Tibial nerve (tissue), 4 donors: Measurements from ENCODE around the gene GDF9. TPM values are rescaled to one million over a fixed set of nuclear protein-coding genes. Genes with fewer than 3 reads are reported as not detected.

Experiments
- DNase-seq, 2 donors: peaks; one replicate each; pipeline ENCODE4 v3.0.0-alpha.2; 2019; ENCODE audit warnings: low spot score in 2 of 2
- H3K27ac ChIP-seq, 4 donors: fragments of 200-600 bp; sonication (generic) in 3 of 4; one replicate each; pipeline ENCODE4 v1.5.1; 2017 to 2019; ENCODE audit warnings: mild to moderate bottlenecking in 1 of 4
- H3K27me3 ChIP-seq, 2 donors: fragments of 200-600 bp; sonication (generic) in 1 of 2; one replicate each; pipeline versions ENCODE4 v1.5.1 to v1.6.0; 2017 to 2019
- H3K36me3 ChIP-seq, 3 donors: fragments of 200-600 bp; sonication (generic); one replicate each; pipeline ENCODE4 v1.5.1; 2018 to 2019
- H3K4me1 ChIP-seq, 4 donors: fragments of 200-600 bp; sonication (generic) in 3 of 4; one replicate each; pipeline ENCODE4 v1.5.1; 2017 to 2019
- H3K4me3 ChIP-seq, 4 donors: fragments of 200-600 bp; sonication (generic) in 3 of 4; one replicate each; pipeline ENCODE4 v1.5.1; 2017 to 2019; ENCODE audit warnings: mild to moderate bottlenecking in 1 of 4, moderate library complexity in 1 of 4
- H3K9me3 ChIP-seq, 4 donors: fragments of 200-600 bp; sonication (generic) in 3 of 4; one replicate each; pipeline ENCODE4 v1.5.1; 2017 to 2019
- EP300 ChIP-seq, 2 donors: sonication (generic); formaldehyde crosslinking; IDR thresholded peaks; one replicate each; pipeline ENCODE4 v1.6.1; 2017; ENCODE audit warnings: antibody characterized with exemption in 2 of 2, mild to moderate bottlenecking in 1 of 2
- POLR2A ChIP-seq, 2 donors: fragments of 450-650 bp; IDR thresholded peaks; one replicate each; pipeline ENCODE4 v1.6.1; 2017; ENCODE audit warnings: antibody characterized with exemption in 2 of 2, mild to moderate bottlenecking in 2 of 2, moderate library complexity in 2 of 2
- WGBS, 2 donors: methylation state at CpG; one replicate each; pipeline ENCODE4 v1.1.5; 2018; 5-methylcytosine and 5-hydroxymethylcytosine counted together
- total RNA-seq, 4 donors: library from RNA; depleted of rRNA; stranded (reverse); fragments of >200 nt; gene quantifications; one replicate each; pipeline ENCODE4 v1.1.0, GENCODE V29; 2016
- TF ChIP-seq, protein P1 (sequence below), 5 experiments: fragments of 200-600 bp in 3 of 5; fragments of 450-650 bp in 2 of 5; sonication (generic) in 3 of 5; IDR thresholded peaks; one replicate each; pipeline ENCODE4 v1.5.1; 2016 to 2019; ENCODE audit warnings: antibody characterized with exemption in 5 of 5, mild to moderate bottlenecking in 3 of 5, moderate library complexity in 2 of 5

GDF9 gene
- total RNA-seq, 4 donors from 2014 or later: 0.44 to 0.60 TPM; not detected in 2

DNA sequence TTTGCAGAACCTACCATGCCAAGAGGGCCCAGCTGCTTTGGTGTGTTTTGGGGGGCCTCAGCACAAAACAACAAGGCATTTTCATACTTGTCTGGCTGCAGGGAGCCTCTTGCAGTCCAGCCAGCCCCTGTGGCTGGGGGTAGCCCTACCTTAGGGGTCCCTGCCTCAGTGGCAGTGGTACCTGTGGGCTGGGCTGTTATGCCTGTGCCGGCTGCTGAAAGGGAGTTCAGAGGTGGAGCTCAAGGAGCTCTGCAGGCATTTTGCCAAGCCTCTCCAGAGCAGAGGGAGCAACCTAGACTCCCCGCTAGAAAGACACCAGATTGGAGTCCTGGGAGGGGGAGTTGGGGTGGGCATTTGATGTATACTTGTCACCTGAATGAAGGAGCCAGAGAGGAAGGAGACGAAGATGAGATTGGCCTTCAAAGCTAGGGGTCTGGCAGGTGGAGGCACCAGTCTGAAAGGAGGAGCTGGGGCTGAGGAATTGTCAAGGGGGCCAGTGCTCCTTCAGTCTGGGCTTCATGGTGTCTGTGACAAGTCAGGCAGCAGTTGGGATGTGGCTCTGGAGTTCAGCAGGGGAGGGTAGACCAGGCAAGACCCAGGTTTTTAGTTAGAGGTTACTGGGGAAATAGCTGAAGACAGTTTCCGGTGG lies 37.3 kb downstream of the GDF9 start:
- WGBS, 2 donors: 77 to 79% methylated on average over 4 of the region's 4 CpGs
- Histone ChIP-seq H3K4me1 (peaks cover 0 to 42% (median 15%) of the 10 kb centered on the region in 4 donors), H3K27me3 (peaks cover 0 to 63% of the 10 kb centered on the region in 2 donors), H3K36me3 (peaks cover 0 to 14% (median 0%) of the 10 kb centered on the region in 3 donors), H3K27ac (peak overlapping the region in 1 of 4 donors; percentile 90), H3K9me3 (no peaks in the 10 kb centered on the region), H3K4me3 (peak overlapping the region in 2 of 4 donors; percentile 68 to 80)
- TF ChIP-seq EP300 (IDR thresholded peaks at IDR 0.05): no peak
- no peak for TF ChIP-seq POLR2A (IDR thresholded peaks at IDR 0.05)
- TF ChIP-seq, protein P1, sequence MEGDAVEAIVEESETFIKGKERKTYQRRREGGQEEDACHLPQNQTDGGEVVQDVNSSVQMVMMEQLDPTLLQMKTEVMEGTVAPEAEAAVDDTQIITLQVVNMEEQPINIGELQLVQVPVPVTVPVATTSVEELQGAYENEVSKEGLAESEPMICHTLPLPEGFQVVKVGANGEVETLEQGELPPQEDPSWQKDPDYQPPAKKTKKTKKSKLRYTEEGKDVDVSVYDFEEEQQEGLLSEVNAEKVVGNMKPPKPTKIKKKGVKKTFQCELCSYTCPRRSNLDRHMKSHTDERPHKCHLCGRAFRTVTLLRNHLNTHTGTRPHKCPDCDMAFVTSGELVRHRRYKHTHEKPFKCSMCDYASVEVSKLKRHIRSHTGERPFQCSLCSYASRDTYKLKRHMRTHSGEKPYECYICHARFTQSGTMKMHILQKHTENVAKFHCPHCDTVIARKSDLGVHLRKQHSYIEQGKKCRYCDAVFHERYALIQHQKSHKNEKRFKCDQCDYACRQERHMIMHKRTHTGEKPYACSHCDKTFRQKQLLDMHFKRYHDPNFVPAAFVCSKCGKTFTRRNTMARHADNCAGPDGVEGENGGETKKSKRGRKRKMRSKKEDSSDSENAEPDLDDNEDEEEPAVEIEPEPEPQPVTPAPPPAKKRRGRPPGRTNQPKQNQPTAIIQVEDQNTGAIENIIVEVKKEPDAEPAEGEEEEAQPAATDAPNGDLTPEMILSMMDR (IDR thresholded peaks at IDR 0.05): no peak
- DNase-seq: no peak

DNA sequence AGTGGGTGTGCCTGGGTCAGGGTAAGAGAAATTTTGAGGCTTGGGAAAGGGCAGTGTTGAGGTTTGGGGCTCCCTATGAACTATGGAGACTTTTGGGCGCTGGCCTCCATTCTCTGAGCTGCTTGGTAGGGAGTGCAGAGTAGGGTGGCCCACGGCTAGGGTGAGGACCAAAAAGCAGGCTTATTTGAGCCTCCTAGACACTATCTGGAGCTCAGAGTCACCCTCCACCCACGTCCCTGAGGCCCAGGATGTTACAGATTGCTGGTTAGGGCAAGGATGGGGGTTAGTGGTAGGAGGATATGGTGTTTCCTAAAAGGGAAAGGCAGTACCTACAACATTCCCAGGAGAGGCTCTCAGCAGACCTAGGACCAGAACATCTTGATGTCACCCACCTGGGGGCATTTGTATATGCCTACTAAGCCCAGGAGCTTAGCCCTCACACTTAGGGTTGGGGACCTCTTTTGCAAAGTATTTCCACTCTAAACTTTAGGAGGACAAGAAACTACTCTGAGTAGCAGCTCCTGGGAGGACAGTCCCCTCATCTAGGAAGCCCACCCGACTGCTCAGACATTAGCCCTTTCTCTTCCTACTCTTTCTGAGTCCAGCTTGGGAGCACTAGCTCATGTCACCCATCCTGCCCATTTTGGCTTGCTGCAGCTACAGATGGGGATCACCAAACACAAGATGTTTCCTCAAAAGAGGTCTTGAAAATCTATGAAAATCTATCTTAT lies 38.2 kb downstream of the GDF9 start:
- no peak for DNase-seq
- no peak overlapping the region for H3K4me3 ChIP-seq
- no peaks in the 10 kb centered on the region for H3K9me3 ChIP-seq
- peak overlapping the region in 1 of 4 donors; percentile 90 for H3K27ac ChIP-seq
- H3K27me3 ChIP-seq: peaks cover 0 to 71% of the 10 kb centered on the region in 2 donors
- H3K4me1 ChIP-seq: peaks cover 0 to 50% (median 19%) of the 10 kb centered on the region in 4 donors
- H3K36me3 ChIP-seq: peaks cover 0 to 14% (median 0%) of the 10 kb centered on the region in 3 donors
- WGBS, 2 donors: 85 to 99% methylated on average over 4 of the region's 4 CpGs
- no peak for TF ChIP-seq EP300 (IDR thresholded peaks at IDR 0.05)
- TF ChIP-seq, protein P1 (IDR thresholded peaks at IDR 0.05): no peak
- no peak for TF ChIP-seq POLR2A (IDR thresholded peaks at IDR 0.05)

DNA sequence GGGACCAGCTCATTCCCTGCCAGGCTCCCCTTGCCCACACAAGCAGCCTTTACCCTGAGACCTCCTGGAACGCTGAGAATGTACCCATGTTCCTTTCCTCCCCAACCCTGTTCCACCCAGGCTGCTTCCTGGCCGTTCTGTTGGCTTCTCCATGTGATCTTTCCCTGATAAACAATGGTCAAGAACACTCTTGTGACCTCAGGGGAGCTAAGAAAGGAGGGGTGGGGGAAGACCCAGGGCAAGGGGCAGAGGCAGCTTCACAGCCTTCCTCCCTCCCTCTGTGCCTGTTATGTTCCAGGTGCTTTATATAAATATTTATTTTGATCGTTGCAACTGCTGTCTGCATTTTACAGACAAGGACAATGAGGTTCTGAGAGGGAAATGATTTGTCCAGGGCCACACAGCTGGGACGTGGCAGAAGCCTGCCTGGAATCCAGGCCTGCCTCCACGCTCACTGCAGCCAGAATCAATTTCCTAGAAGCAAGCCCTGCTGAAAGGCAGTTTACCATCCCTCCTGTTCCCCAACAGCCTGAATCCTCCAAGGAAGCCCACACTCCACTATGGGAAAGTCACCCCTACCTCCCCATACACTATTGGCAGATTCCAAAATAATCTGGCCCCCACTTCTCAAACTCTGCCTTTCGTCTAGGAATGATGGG lies 39.7 kb downstream of the GDF9 start:
- H3K27ac ChIP-seq: peak overlapping the region in 3 of 4 donors; percentile 12 to 90 (median 56)
- H3K4me1 ChIP-seq: peaks cover 0 to 63% (median 25%) of the 10 kb centered on the region in 4 donors
- no peaks in the 10 kb centered on the region for H3K9me3 ChIP-seq
- H3K4me3 ChIP-seq: peak overlapping the region in 2 of 4 donors; percentile 27 to 41
- TF ChIP-seq EP300 (IDR thresholded peaks at IDR 0.05): no peak
- WGBS, 2 donors: 62 to 63% methylated on average over 6 of the region's 6 CpGs
- H3K36me3 ChIP-seq: peaks cover 0 to 14% (median 0%) of the 10 kb centered on the region in 3 donors
- no peak for DNase-seq
- peaks cover 0 to 75% of the 10 kb centered on the region in 2 donors for H3K27me3 ChIP-seq

DNA sequence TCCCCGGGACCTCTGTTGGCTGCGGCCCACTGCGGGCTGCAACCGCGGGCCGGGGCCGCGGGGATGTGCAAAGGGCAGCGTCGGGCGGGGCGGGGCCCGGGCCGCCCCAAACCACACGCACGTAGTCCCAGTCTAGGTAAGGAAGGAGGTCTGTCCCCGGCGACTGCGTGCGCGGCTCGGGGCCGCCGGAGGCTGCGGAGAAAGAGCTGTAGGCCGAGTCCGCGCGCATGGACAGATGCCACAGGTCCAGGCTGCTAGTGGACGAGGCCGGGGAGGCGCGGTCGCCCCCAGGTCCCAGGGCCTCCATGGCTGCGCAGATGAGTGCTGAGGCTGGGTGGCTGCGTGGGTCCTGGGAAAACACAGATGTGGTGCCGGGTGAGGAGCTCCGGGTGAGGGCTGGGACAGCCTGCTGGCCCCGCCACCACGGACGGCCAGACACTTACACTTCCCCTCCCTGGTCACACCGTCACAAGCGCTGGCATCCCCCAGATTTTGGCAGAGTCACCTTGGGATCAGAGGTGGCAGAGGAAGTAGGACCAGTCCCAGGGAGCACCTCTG lies 40.4 kb downstream of the GDF9 start:
- 37 to 53% methylated on average over 23 to 30 of the region's 43 CpGs for WGBS, 2 donors
- Histone ChIP-seq H3K27ac (peak overlapping the region in 3 of 4 donors; percentile 46 to 90 (median 56)), H3K4me3 (peak overlapping the region in 3 of 4 donors; percentile 11 to 41 (median 27)), H3K27me3 (peaks cover 0 to 69% of the 10 kb centered on the region in 2 donors), H3K4me1 (peaks cover 0 to 65% (median 28%) of the 10 kb centered on the region in 4 donors), H3K36me3 (peaks cover 0 to 14% (median 0%) of the 10 kb centered on the region in 3 donors), H3K9me3 (no peaks in the 10 kb centered on the region)
- no peak for DNase-seq
- no peak for TF ChIP-seq POLR2A (IDR thresholded peaks at IDR 0.05)
- TF ChIP-seq, protein P1 (IDR thresholded peaks at IDR 0.05): no peak
- TF ChIP-seq EP300 (IDR thresholded peaks at IDR 0.05): no peak
